AG04450 (cell line): Measurements from ENCODE around the gene NRCAM. TPM values are rescaled to one million over a fixed set of nuclear protein-coding genes. Genes with fewer than 3 reads are reported as not detected.

Experiments used
- CTCF ChIA-PET: fragments of 300-600, 350-600 bp; formaldehyde crosslinking; extraction: SDS; loops from one replicate; lab custom pipeline; 2022; ENCODE audit warnings: antibody characterized with exemption, inconsistent platforms; lab: Charles Lee
- POLR2A ChIA-PET: fragments of 350-600 bp; formaldehyde crosslinking; extraction: SDS; loops from one replicate; lab custom pipeline; 2021; ENCODE audit warnings: antibody characterized with exemption, inconsistent platforms; lab: Yijun Ruan, JAX
- DNase-seq: peaks from one replicate; pipeline ENCODE4 v3.0.0-alpha.2; 2011; ENCODE audit warnings: low read depth, low spot score
- H3K27ac ChIP-seq: one replicate; pipeline ENCODE4 v1.5.1; 2012; ENCODE audit warnings: low read depth, low read length, control low read depth
- H3K27me3 ChIP-seq: one replicate; pipeline ENCODE4 v1.6.0; 2012; ENCODE audit warnings: low read length; ENCODE audit not compliant: control insufficient read depth, insufficient read depth
- H3K4me3 ChIP-seq: 2 replicates; pipeline ENCODE4 v1.5.1; 2011; ENCODE audit warnings: mild to moderate bottlenecking, low read depth, low read length, control low read depth
- H3K9me3 ChIP-seq: 2 replicates; pipeline ENCODE4 v1.5.1; 2012; ENCODE audit warnings: low read length; ENCODE audit not compliant: control insufficient read depth, insufficient read depth
- CTCF ChIP-seq: IDR thresholded peaks from 2 replicates; pipeline ENCODE4 v1.5.1; 2011; ENCODE audit warnings: low read depth, low read length, control low read depth, inconsistent platforms
- polyA plus RNA-seq: library from polyadenylated mRNA; depleted of rRNA; stranded (reverse); fragments of >200 nt; gene quantifications from 2 replicates; pipeline ENCODE4 v1.2.3, GENCODE V29; 2011

Gene NRCAM
- polyA plus RNA-seq, 1 experiment: 0.66 TPM

- Histone ChIP-seq H3K9me3 (no peaks in the 10 kb centered on the region), H3K27ac (no peak overlapping the region), H3K27me3 (no peaks in the 10 kb centered on the region), H3K4me3 (no peak overlapping the region)
- no peak for DNase-seq
- POLR2A ChIA-PET: no interaction called here
- CTCF ChIA-PET: interaction anchor here (0.6 to 1.5 kb wide), 4 partner anchors 12 to 339 kb away, joined by 3 to 4 read pairs (median 4); no protein-coding TSS in a partner anchor
- no peak for TF ChIP-seq CTCF
These were observed 298.5 kb downstream of the NRCAM start for GRCh38 chr7:108157606-108158335.

GRCh38 chr7:108156897-108157605 is 299.2 kb downstream of the NRCAM start:
- ChIA-PET CTCF (interaction anchor here (1.3 to 1.5 kb wide), 2 partner anchors 39 to 340 kb away, joined by 3 to 4 read pairs; no protein-coding TSS in a partner anchor), POLR2A (no interaction called here)
- H3K9me3 ChIP-seq: no peaks in the 10 kb centered on the region
- no peak overlapping the region for H3K4me3 ChIP-seq
- H3K27me3 ChIP-seq: no peaks in the 10 kb centered on the region
- TF ChIP-seq CTCF: no peak
- H3K27ac ChIP-seq: no peak overlapping the region
- DNase-seq: no peak

GRCh38 chr7:108152198-108152597 is 304.0 kb downstream of the NRCAM start:
- Histone ChIP-seq H3K9me3 (no peaks in the 10 kb centered on the region), H3K27ac (no peak overlapping the region), H3K27me3 (no peaks in the 10 kb centered on the region), H3K4me3 (no peak overlapping the region)
- CTCF ChIA-PET: no interaction called here
- TF ChIP-seq CTCF: no peak
- POLR2A ChIA-PET: no interaction called here
- DNase-seq: no peak

GRCh38 chr7:108149908-108150307 is 306.3 kb downstream of the NRCAM start:
- Histone ChIP-seq H3K9me3 (no peaks in the 10 kb centered on the region), H3K27ac (no peak overlapping the region), H3K27me3 (no peaks in the 10 kb centered on the region), H3K4me3 (no peak overlapping the region)
- no peak for DNase-seq
- CTCF ChIA-PET: interaction anchor here (1.1 to 1.2 kb wide), 2 partner anchors 191 to 347 kb away, joined by 3 to 7 read pairs; no protein-coding TSS in a partner anchor
- POLR2A ChIA-PET: interaction anchor here (0.9 kb wide), 1 partner anchor 134 kb away, joined by 3 read pairs; no protein-coding TSS in a partner anchor
- TF ChIP-seq CTCF: no peak

- POLR2A ChIA-PET: no interaction called here
These were observed 307.1 kb downstream of the NRCAM start for GRCh38 chr7:108149119-108149518.

More at GRCh38 chr7:108149119-108149518, 307.1 kb downstream of the NRCAM start:
- no peak overlapping the region for H3K4me3 ChIP-seq
- CTCF ChIA-PET: interaction anchor here (1.1 to 1.4 kb wide), 3 partner anchors 191 to 348 kb away, joined by 3 to 7 read pairs (median 3); no protein-coding TSS in a partner anchor
- TF ChIP-seq CTCF: no peak
- no peak for DNase-seq
- no peaks in the 10 kb centered on the region for H3K27me3 ChIP-seq
- no peak overlapping the region for H3K27ac ChIP-seq
- no peaks in the 10 kb centered on the region for H3K9me3 ChIP-seq
